ENCODE results near the gene SLC2A1. TPM values are rescaled to one million over a fixed set of nuclear protein-coding genes. Genes with fewer than 3 reads are reported as not detected.
"Not testable (repeated sequence)": the region's sequence is repeated elsewhere in the genome, so short reads cannot be mapped to it uniquely, and the experiment has no call there.

The SLC2A1 gene
- total RNA-seq, 1 donor from 2014 or later: 506 TPM

- H3K79me2 ChIP-seq (ENCODE audit: insufficient read depth, low read length): no peaks in the 10 kb centered on the region
- H3K27me3 ChIP-seq (ENCODE audit: insufficient read depth, low read length): no peaks in the 10 kb centered on the region
- TF ChIP-seq CTCF (IDR thresholded peaks at IDR 0.05; ENCODE audit: insufficient read depth, low read depth, low read length) (no peak), EZH2 (IDR thresholded peaks at IDR 0.05; ENCODE audit: insufficient read depth, low read length) (no peak)
- Mint-ChIP-seq H3K36me3 (ENCODE audit: low read depth, unreplicated experiment) (peaks cover 7% of the 10 kb centered on the region), H3K9me3 (ENCODE audit: unreplicated experiment) (no peaks in the 10 kb centered on the region), H3K4me3 (ENCODE audit: unreplicated experiment) (no peak overlapping the region), H3K27me3 (ENCODE audit: low read depth, unreplicated experiment) (no peaks in the 10 kb centered on the region), H3K4me1 (ENCODE audit: low read depth, unreplicated experiment) (peaks cover 25% of the 10 kb centered on the region), H3K27ac (ENCODE audit: unreplicated experiment) (no peak overlapping the region)
- H4K20me1 ChIP-seq (ENCODE audit: insufficient read depth, low read length): no peaks in the 10 kb centered on the region
- H3K4me3 ChIP-seq (ENCODE audit: insufficient read depth, low read depth, low read length): no peak overlapping the region
- peaks cover 12% of the 10 kb centered on the region for H3K36me3 ChIP-seq (ENCODE audit: insufficient read depth, low read length)
- FAIRE-seq (no peak), DNase-seq (ENCODE audit: low read depth) (no peak)
- H3K9me3 ChIP-seq (ENCODE audit: insufficient read depth, low read depth, low read length): peaks cover 2% of the 10 kb centered on the region
- no peak overlapping the region for H2AFZ ChIP-seq (ENCODE audit: low read depth, low read length)
- no peak overlapping the region for H3K27ac ChIP-seq (ENCODE audit: low read depth, low read length)
- no peak overlapping the region for H3K4me2 ChIP-seq (ENCODE audit: low read length)
- H3K9ac ChIP-seq (ENCODE audit: low read length): no peak overlapping the region
- peaks cover 15% of the 10 kb centered on the region for H3K4me1 ChIP-seq (ENCODE audit: insufficient read depth, low read length)
Measured at GRCh38 chr1:42921769-42922168, 36.9 kb downstream of the SLC2A1 start.

DNA sequence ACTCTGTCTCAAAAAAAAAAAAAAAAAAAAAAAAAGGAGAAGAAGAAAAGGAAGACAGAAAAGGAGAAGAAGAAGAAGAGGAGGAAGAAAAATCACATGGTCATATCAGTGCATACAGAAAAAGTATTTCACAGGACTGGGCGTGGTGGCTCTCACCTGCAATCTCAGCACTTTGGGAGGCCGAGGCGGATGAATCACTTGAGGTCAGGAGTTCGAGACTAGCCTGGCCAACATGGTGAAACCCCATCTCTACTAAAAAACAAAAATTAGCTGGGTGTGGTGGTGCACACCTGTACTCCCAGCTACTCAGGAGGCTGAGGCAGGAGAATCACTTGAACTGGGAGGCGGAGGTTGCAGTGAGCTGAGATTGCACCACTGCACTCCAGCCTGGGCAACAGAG, 39.0 kb downstream of the SLC2A1 start:
- H3K9me3 Mint-ChIP-seq (ENCODE audit: unreplicated experiment); FAIRE-seq; H3K27ac Mint-ChIP-seq (ENCODE audit: unreplicated experiment): not testable (repeated sequence)

GRCh38 chr1:42917241-42917495, 41.5 kb downstream of the SLC2A1 start:
- no peak overlapping the region for H3K4me3 ChIP-seq (ENCODE audit: insufficient read depth, low read depth, low read length)
- H3K9me3 Mint-ChIP-seq (ENCODE audit: unreplicated experiment): peaks cover 19% of the 10 kb centered on the region
- no peak for FAIRE-seq

More for the DNA sequence above, 39.0 kb downstream of the SLC2A1 start:
- H3K27me3 Mint-ChIP-seq (ENCODE audit: low read depth, unreplicated experiment); H4K20me1 ChIP-seq (ENCODE audit: insufficient read depth, low read length); H2AFZ ChIP-seq (ENCODE audit: low read depth, low read length); H3K9ac ChIP-seq (ENCODE audit: low read length); H3K4me3 ChIP-seq (ENCODE audit: insufficient read depth, low read depth, low read length); H3K4me1 ChIP-seq (ENCODE audit: insufficient read depth, low read length); H3K9me3 ChIP-seq (ENCODE audit: insufficient read depth, low read depth, low read length); DNase-seq (ENCODE audit: low read depth); H3K4me2 ChIP-seq (ENCODE audit: low read length); H3K27ac ChIP-seq (ENCODE audit: low read depth, low read length); H3K36me3 ChIP-seq (ENCODE audit: insufficient read depth, low read length); H3K36me3 Mint-ChIP-seq (ENCODE audit: low read depth, unreplicated experiment); H3K4me3 Mint-ChIP-seq (ENCODE audit: unreplicated experiment); H3K79me2 ChIP-seq (ENCODE audit: insufficient read depth, low read length); H3K27me3 ChIP-seq (ENCODE audit: insufficient read depth, low read length): not testable (repeated sequence)
- peaks cover 13% of the 10 kb centered on the region for H3K4me1 Mint-ChIP-seq (ENCODE audit: low read depth, unreplicated experiment)

More at GRCh38 chr1:42917241-42917495, 41.5 kb downstream of the SLC2A1 start:
- H3K27ac ChIP-seq (ENCODE audit: low read depth, low read length): no peak overlapping the region
- no peak overlapping the region for H3K4me2 ChIP-seq (ENCODE audit: low read length)
- H4K20me1 ChIP-seq (ENCODE audit: insufficient read depth, low read length): no peaks in the 10 kb centered on the region
- no peaks in the 10 kb centered on the region for H3K36me3 ChIP-seq (ENCODE audit: insufficient read depth, low read length)
- H3K27me3 Mint-ChIP-seq (ENCODE audit: low read depth, unreplicated experiment): no peaks in the 10 kb centered on the region
- no peak overlapping the region for H3K9ac ChIP-seq (ENCODE audit: low read length)
- no peak for TF ChIP-seq CTCF (IDR thresholded peaks at IDR 0.05; ENCODE audit: insufficient read depth, low read depth, low read length)
- TF ChIP-seq EZH2 (IDR thresholded peaks at IDR 0.05; ENCODE audit: insufficient read depth, low read length): no peak
- H3K27me3 ChIP-seq (ENCODE audit: insufficient read depth, low read length): no peaks in the 10 kb centered on the region
- no peak overlapping the region for H3K27ac Mint-ChIP-seq (ENCODE audit: unreplicated experiment)
- H3K4me1 Mint-ChIP-seq (ENCODE audit: low read depth, unreplicated experiment): no peaks in the 10 kb centered on the region
- no peaks in the 10 kb centered on the region for H3K4me1 ChIP-seq (ENCODE audit: insufficient read depth, low read length)
- no peak overlapping the region for H3K4me3 Mint-ChIP-seq (ENCODE audit: unreplicated experiment)
- H2AFZ ChIP-seq (ENCODE audit: low read depth, low read length): no peak overlapping the region
- no peak for DNase-seq (ENCODE audit: low read depth)
- no peaks in the 10 kb centered on the region for H3K79me2 ChIP-seq (ENCODE audit: insufficient read depth, low read length)
- H3K36me3 Mint-ChIP-seq (ENCODE audit: low read depth, unreplicated experiment): peaks cover 2% of the 10 kb centered on the region
- H3K9me3 ChIP-seq (ENCODE audit: insufficient read depth, low read depth, low read length): peaks cover 5% of the 10 kb centered on the region
